Esophagus squamous epithelium (tissue), 5 donors: ENCODE measurements around the gene STAG3. TPM values are rescaled to one million over a fixed set of nuclear protein-coding genes. Genes with fewer than 3 reads are reported as not detected.

ENCODE experiments used
- DNase-seq: peaks from one replicate; lab custom pipeline; 2025; lab: John Stamatoyannopoulos, UW
- H3K27ac ChIP-seq, 4 donors: fragments of 200-600 bp; sonication (generic); one replicate each; pipeline ENCODE4 v1.5.1; 2016 to 2019; ENCODE audit warnings: mild to moderate bottlenecking in 1 of 4
- H3K27me3 ChIP-seq, 4 donors: fragments of 200-600 bp; sonication (generic); 1 replicate in 3 of 4; 2 replicates in 1 of 4; pipeline versions ENCODE4 v1.5.1 to v1.6.0; 2017 to 2021; ENCODE audit warnings: antibody characterized with exemption in 1 of 4
- H3K36me3 ChIP-seq, 3 donors: fragments of 200-600 bp; sonication (generic); one replicate each; pipeline ENCODE4 v1.5.1; 2016 to 2019
- H3K4me1 ChIP-seq, 3 donors: fragments of 200-600 bp; sonication (generic); one replicate each; pipeline ENCODE4 v1.5.1; 2017 to 2019
- H3K4me3 ChIP-seq, 4 donors: fragments of 200-600 bp; sonication (generic); 1 replicate in 3 of 4; 2 replicates in 1 of 4; pipeline ENCODE4 v1.5.1; 2016 to 2019; ENCODE audit warnings: mild to moderate bottlenecking in 2 of 4, moderate library complexity in 1 of 4
- H3K9me3 ChIP-seq, 3 donors: fragments of 200-600 bp; sonication (generic); one replicate each; pipeline ENCODE4 v1.5.1; 2016 to 2019
- CTCF ChIP-seq, 6 experiments: fragments of 450-650 bp in 4 of 6; fragments of 200-600 bp in 2 of 6; sonication (generic) in 2 of 6; IDR thresholded peaks; one replicate each; pipeline ENCODE4 v1.5.1; 2016 to 2019; ENCODE audit warnings: antibody characterized with exemption in 6 of 6, mild to moderate bottlenecking in 4 of 6, moderate library complexity in 4 of 6
- POLR2A ChIP-seq, 4 donors: fragments of 450-650 bp; IDR thresholded peaks; one replicate each; pipeline ENCODE4 v1.6.1; 2017; ENCODE audit warnings: antibody characterized with exemption in 4 of 4, mild to moderate bottlenecking in 4 of 4, moderate library complexity in 3 of 4
- WGBS, 2 donors: methylation state at CpG; one replicate each; pipeline ENCODE4 v1.1.5; 2018; 5-methylcytosine and 5-hydroxymethylcytosine counted together
- intact Hi-C: fragments of 100-400 bp; cut with DNase I; formaldehyde crosslinking; loops from one replicate; pipeline ENCODE4 v1.15.0; 2022
- total RNA-seq, 4 donors: library from RNA; depleted of rRNA; stranded (reverse); fragments of >200 nt; gene quantifications; one replicate each; pipeline ENCODE4 v1.1.0, GENCODE V29; 2016
- donor health status: DM: yes; HTN: yes; CAD: no.

STAG3 gene
- total RNA-seq, 4 donors from 2014 or later = 0.40 to 0.95 TPM; not detected in 2

- Histone ChIP-seq H3K27me3 (no peaks in the 10 kb centered on the region), H3K27ac (peak overlapping the region; percentile 82 to 93 (median 90)), H3K4me3 (peak overlapping the region in 1 of 4 donors; percentile 98), H3K4me1 (peaks cover 15 to 67% (median 28%) of the 10 kb centered on the region in 3 donors), H3K36me3 (peaks cover 14 to 54% (median 22%) of the 10 kb centered on the region in 3 donors), H3K9me3 (no peaks in the 10 kb centered on the region)
- WGBS, 2 donors = 70 to 80% methylated on average over 2 to 13 of the region's 16 CpGs
- intact Hi-C loops = no loop called here
- DNase-seq = no peak
- TF ChIP-seq POLR2A (IDR thresholded peaks at IDR 0.05) = no peak
- no peak for TF ChIP-seq CTCF (IDR thresholded peaks at IDR 0.05)
These were observed 21.2 kb upstream of the STAG3 start for GRCh38 chr7:100156331-100157068.

- peaks cover 15 to 65% (median 25%) of the 10 kb centered on the region in 3 donors for H3K4me1 ChIP-seq
- WGBS, 2 donors = no CpG with 5 or more reads among the region's 5 CpGs
- no peak for DNase-seq
These were observed 20.7 kb upstream of the STAG3 start for GRCh38 chr7:100157069-100157333.

GRCh38 chr7:100157334-100158228 is 20.1 kb upstream of the STAG3 start:
- TF ChIP-seq CTCF (IDR thresholded peaks at IDR 0.05) (peak in 1 of 6 experiments; percentile 10), POLR2A (IDR thresholded peaks at IDR 0.05) (no peak)
- no peak for DNase-seq
- peak overlapping the region; percentile 51 to 98 (median 93) for H3K4me3 ChIP-seq
- peaks cover 14 to 46% (median 22%) of the 10 kb centered on the region in 3 donors for H3K36me3 ChIP-seq
- intact Hi-C loops = no loop called here
- 12 to 18% methylated on average over 6 to 9 of the region's 32 CpGs for WGBS, 2 donors
- H3K9me3 ChIP-seq = no peaks in the 10 kb centered on the region
- peak overlapping the region; percentile 82 to 93 (median 90) for H3K27ac ChIP-seq
- H3K4me1 ChIP-seq = peaks cover 15 to 66% (median 26%) of the 10 kb centered on the region in 3 donors
- H3K27me3 ChIP-seq = no peaks in the 10 kb centered on the region

More at GRCh38 chr7:100157069-100157333, 20.7 kb upstream of the STAG3 start:
- Histone ChIP-seq H3K27ac (peak overlapping the region; percentile 82 to 93 (median 90)), H3K4me3 (peak overlapping the region in 3 of 4 donors; percentile 51 to 98 (median 94)), H3K36me3 (peaks cover 14 to 49% (median 22%) of the 10 kb centered on the region in 3 donors), H3K9me3 (no peaks in the 10 kb centered on the region), H3K27me3 (no peaks in the 10 kb centered on the region)
- intact Hi-C loops = no loop called here
- TF ChIP-seq CTCF (IDR thresholded peaks at IDR 0.05) (no peak), POLR2A (IDR thresholded peaks at IDR 0.05) (no peak)

GRCh38 chr7:100158229-100159098 is 19.3 kb upstream of the STAG3 start, which contains the start of gene TRAPPC14:
Gene TRAPPC14, minus strand, starts transcription at chr7:100158723. Its CDS starts 224 bp downstream, at chr7:100158499.
- Histone ChIP-seq H3K36me3 (peaks cover 14 to 37% (median 22%) of the 10 kb centered on the region in 3 donors), H3K27me3 (peaks cover 0 to 3% (median 0%) of the 10 kb centered on the region in 4 donors), H3K4me1 (peaks cover 15 to 66% (median 34%) of the 10 kb centered on the region in 3 donors), H3K9me3 (no peaks in the 10 kb centered on the region), H3K4me3 (peak within 1 kb of the TSS; percentile 51 to 98 (median 93)), H3K27ac (peak within 1 kb of the TSS; percentile 82 to 93 (median 90))
- no peak for TF ChIP-seq CTCF (IDR thresholded peaks at IDR 0.05)
- TF ChIP-seq POLR2A (IDR thresholded peaks at IDR 0.05) = peak in 2 of 4 donors; percentile 45 to 60
- intact Hi-C loops = no loop called here
- DNase-seq = peak; percentile 44
- WGBS, 2 donors = 0 to 1% methylated on average over 11 to 27 of the region's 87 CpGs
